Naive thymus-derived CD4-positive, alpha-beta T cell (primary cell): ENCODE measurements around the gene CPXM1. TPM values are rescaled to one million over a fixed set of nuclear protein-coding genes. Genes with fewer than 3 reads are reported as not detected.

ENCODE experiments used
- ATAC-seq: fragments of 150-1000 bp; cut with Tn5 transposase; 2 replicates; pipeline ENCODE4 v1.10.0; 2021; ENCODE audit warnings: mild to moderate bottlenecking, moderate library complexity
- CTCF ChIA-PET: fragments of 350-600 bp; sonication (Branson Sonifier 250); formaldehyde crosslinking; loops from one replicate; lab custom pipeline; 2021; ENCODE audit warnings: antibody characterized with exemption; lab: Charles Lee
- POLR2A ChIA-PET: fragments of 350-600 bp; sonication (Branson Sonifier 250); formaldehyde crosslinking; loops from one replicate; lab custom pipeline; 2021; ENCODE audit warnings: antibody characterized with exemption, inconsistent platforms; lab: Charles Lee
- DNase-seq, 9 donors: peaks; one replicate each; pipeline versions ENCODE4 v3.0.0 to v3.0.0-alpha.2; 2020 to 2022; ENCODE audit warnings: mixed read lengths in 1 of 9
- H3K27ac ChIP-seq: one replicate; pipeline ENCODE4 v1.7.0; 2013; ENCODE audit warnings: mild to moderate bottlenecking, low read depth, low read length, moderate library complexity
- H3K27me3 ChIP-seq, 2 donors: one replicate each; pipeline ENCODE4 v1.7.0; 2013; ENCODE audit warnings: low read length in 2 of 2, mild to moderate bottlenecking in 2 of 2, moderate library complexity in 2 of 2; ENCODE audit not compliant: control insufficient read depth in 2 of 2, insufficient read depth in 2 of 2
- H3K36me3 ChIP-seq, 3 experiments: 1 replicate in 2 of 3; 2 replicates in 1 of 3; pipeline ENCODE4 v1.7.0; 2013; ENCODE audit warnings: low read length in 3 of 3, mild to moderate bottlenecking in 3 of 3, moderate library complexity in 1 of 3; ENCODE audit not compliant: insufficient read depth in 3 of 3, control insufficient read depth in 2 of 3
- H3K4me1 ChIP-seq, 2 donors: one replicate each; pipeline ENCODE4 v1.7.0; 2013; ENCODE audit warnings: low read length in 2 of 2, mild to moderate bottlenecking in 2 of 2, moderate library complexity in 1 of 2; ENCODE audit not compliant: control insufficient read depth in 2 of 2, insufficient read depth in 2 of 2
- H3K4me3 ChIP-seq: 2 replicates; pipeline ENCODE4 v1.7.0; 2013; ENCODE audit warnings: mild to moderate bottlenecking, low read length
- H3K9me3 ChIP-seq, 3 experiments: 1 replicate in 2 of 3; 2 replicates in 1 of 3; pipeline ENCODE4 v1.7.0; 2013; ENCODE audit warnings: low read length in 3 of 3; ENCODE audit not compliant: control insufficient read depth in 2 of 3
- H3K27ac Mint-ChIP-seq, 9 donors: one replicate each; pipeline ENCODE4 v1.8.0; 2020 to 2022; ENCODE audit warnings: mixed read lengths in 9 of 9, mild to moderate bottlenecking in 8 of 9, moderate library complexity in 5 of 9, inconsistent platforms in 2 of 9
- H3K27me3 Mint-ChIP-seq, 5 donors: one replicate each; pipeline ENCODE4 v1.8.0; 2021 to 2022; ENCODE audit warnings: mixed read lengths in 5 of 5, mild to moderate bottlenecking in 1 of 5
- H3K36me3 Mint-ChIP-seq, 5 donors: one replicate each; pipeline ENCODE4 v1.8.0; 2020 to 2022; ENCODE audit warnings: mixed read lengths in 5 of 5, mild to moderate bottlenecking in 3 of 5, inconsistent platforms in 1 of 5
- H3K4me1 Mint-ChIP-seq, 7 donors: one replicate each; pipeline ENCODE4 v1.8.0; 2020 to 2022; ENCODE audit warnings: mixed read lengths in 7 of 7, mild to moderate bottlenecking in 3 of 7, inconsistent platforms in 1 of 7
- H3K4me3 Mint-ChIP-seq, 10 donors: one replicate each; pipeline ENCODE4 v1.8.0; 2020 to 2022; ENCODE audit warnings: mild to moderate bottlenecking in 10 of 10, mixed read lengths in 10 of 10, moderate library complexity in 6 of 10, inconsistent platforms in 2 of 10
- H3K9me3 Mint-ChIP-seq, 11 donors: one replicate each; pipeline ENCODE4 v1.8.0; 2020 to 2022; ENCODE audit warnings: mixed read lengths in 11 of 11, mild to moderate bottlenecking in 4 of 11, inconsistent platforms in 1 of 11, moderate library complexity in 1 of 11
- intact Hi-C, 2 donors: fragments of 100-400 bp; cut with micrococcal nuclease; formaldehyde crosslinking; loops; one replicate each; pipeline ENCODE4 v1.15.1; 2023
- polyA plus RNA-seq, 2 donors: library from polyadenylated mRNA; unstranded; fragments of 300-500 nt; fragmentation: Illumina TruSeq; gene quantifications; one replicate each; pipeline ENCODE4 v1.2.3, GENCODE V29; 2021
- total RNA-seq, 6 experiments: library from RNA in 5 of 6; stranded (reverse) in 5 of 6; gene quantifications; 1 replicate in 5 of 6; 2 replicates in 1 of 6; pipeline ENCODE4 v1.2.3 and lab custom pipeline; 2021 to 2026

The CPXM1 gene
- total and polyA plus RNA-seq, 7 experiments from 2014 or later, result 0.12 to 1.8 (median 0.31) TPM; not detected in 1

DNA sequence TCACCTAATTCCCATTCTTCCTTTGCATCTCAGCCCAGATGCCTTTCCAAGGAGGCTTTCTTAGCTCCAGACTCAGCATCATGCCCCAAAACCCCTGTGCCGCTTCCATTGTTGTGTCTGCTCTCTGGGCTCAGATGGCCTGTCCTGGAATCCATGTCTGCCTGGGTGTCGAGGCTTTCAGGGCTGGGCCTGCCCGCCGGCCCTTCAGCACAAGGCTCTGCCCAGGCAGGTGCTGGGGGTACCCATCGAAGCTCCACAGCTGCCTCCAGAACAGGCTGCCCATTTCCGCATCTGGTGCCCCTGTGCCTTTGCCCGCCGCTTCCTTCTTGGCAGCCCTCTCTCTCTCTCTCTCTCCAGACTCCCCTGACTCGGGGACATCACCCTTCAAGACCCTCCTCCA is 1.2 kb downstream of the CPXM1 start:
- H3K9me3 ChIP-seq, result no peaks in the 10 kb centered on the region
- intact Hi-C loops, result no loop called here
- H3K27ac Mint-ChIP-seq, result peak overlapping the region in 1 of 9 donors; percentile 3
- H3K4me1 ChIP-seq, result peaks cover 0 to 7% of the 10 kb centered on the region in 2 donors
- H3K27ac ChIP-seq, result no peak overlapping the region
- peaks cover 0 to 4% (median 0%) of the 10 kb centered on the region in 11 donors for H3K9me3 Mint-ChIP-seq
- H3K27me3 Mint-ChIP-seq, result peaks cover 52 to 62% (median 57%) of the 10 kb centered on the region in 5 donors
- H3K4me3 ChIP-seq, result no peak overlapping the region
- DNase-seq (no peak), ATAC-seq (no peak)
- peak overlapping the region; percentile 86 to 99 (median 90) for H3K4me3 Mint-ChIP-seq
- peaks cover 0 to 12% of the 10 kb centered on the region in 2 donors for H3K27me3 ChIP-seq
- POLR2A ChIA-PET, result interaction anchor here (0.8 kb wide), 1 partner anchor 42 kb away, joined by 3 read pairs; no protein-coding TSS in a partner anchor
- CTCF ChIA-PET, result interaction anchor here (1.3 kb wide), 1 partner anchor 9 kb away, joined by 3 read pairs; no protein-coding TSS in a partner anchor
- peaks cover 19 to 29% (median 25%) of the 10 kb centered on the region in 7 donors for H3K4me1 Mint-ChIP-seq
- peaks cover 0 to 9% (median 4%) of the 10 kb centered on the region in 5 donors for H3K36me3 Mint-ChIP-seq
- no peaks in the 10 kb centered on the region for H3K36me3 ChIP-seq

- peaks cover 0 to 9% (median 4%) of the 10 kb centered on the region in 5 donors for H3K36me3 Mint-ChIP-seq
- Histone ChIP-seq H3K27me3 (peaks cover 0 to 12% of the 10 kb centered on the region in 2 donors), H3K4me1 (peaks cover 0 to 7% of the 10 kb centered on the region in 2 donors), H3K27ac (no peak overlapping the region), H3K9me3 (no peaks in the 10 kb centered on the region), H3K36me3 (no peaks in the 10 kb centered on the region), H3K4me3 (no peak overlapping the region)
- H3K27ac Mint-ChIP-seq, result peak overlapping the region in 1 of 9 donors; percentile 3
- peak overlapping the region in 9 of 10 donors; percentile 11 to 99 (median 90) for H3K4me3 Mint-ChIP-seq
- CTCF ChIA-PET, result interaction anchor here (1.3 kb wide), 1 partner anchor 8 kb away, joined by 3 read pairs; no protein-coding TSS in a partner anchor
- POLR2A ChIA-PET, result interaction anchor here (0.8 kb wide), 1 partner anchor 42 kb away, joined by 3 read pairs; no protein-coding TSS in a partner anchor
- peaks cover 48 to 57% (median 54%) of the 10 kb centered on the region in 5 donors for H3K27me3 Mint-ChIP-seq
- intact Hi-C loops, result no loop called here
- peaks cover 19 to 29% (median 25%) of the 10 kb centered on the region in 7 donors for H3K4me1 Mint-ChIP-seq
- ATAC-seq (no peak), DNase-seq (no peak)
- peaks cover 0 to 4% (median 0%) of the 10 kb centered on the region in 11 donors for H3K9me3 Mint-ChIP-seq
Measured at GRCh38 chr20:2798814-2799213, 1.6 kb downstream of the CPXM1 start.

DNA sequence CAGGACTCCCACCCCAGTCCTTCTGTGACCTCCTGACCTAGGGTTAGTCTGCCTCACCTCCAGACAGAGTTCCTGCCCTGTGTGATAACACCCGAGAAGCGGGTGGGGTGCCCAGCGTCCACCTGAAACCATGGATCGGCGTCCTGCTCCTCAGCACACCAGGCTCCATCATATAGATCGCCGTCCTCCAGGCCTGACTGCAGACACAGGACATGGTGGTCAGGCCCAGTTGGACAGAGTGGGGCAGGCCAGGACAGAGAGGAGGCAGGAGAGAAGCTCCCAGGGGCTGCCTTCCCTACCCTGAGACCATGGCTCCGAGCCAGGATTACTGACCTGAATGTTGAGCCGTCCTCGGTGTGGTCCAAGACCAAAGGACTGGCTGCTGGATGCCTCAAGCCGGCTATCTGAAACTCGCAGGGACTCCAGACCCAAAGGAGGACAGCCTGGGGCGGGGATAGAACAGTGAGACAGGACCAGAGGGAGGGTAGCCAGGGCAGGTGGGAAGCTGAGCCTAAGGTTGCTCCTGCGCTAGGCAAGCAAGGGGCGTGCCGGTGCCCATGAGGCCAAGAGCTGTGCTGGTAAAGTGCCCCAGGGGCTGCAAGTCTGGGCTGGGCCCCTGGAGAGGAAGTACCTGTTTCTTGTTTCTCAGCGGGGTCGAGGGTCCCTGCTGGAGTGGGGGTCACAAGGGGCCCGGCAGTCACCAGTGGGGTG is 2.2 kb downstream of the CPXM1 start:
- POLR2A ChIA-PET, result no interaction called here
- DNase-seq (no peak), ATAC-seq (no peak)
- Histone ChIP-seq H3K36me3 (no peaks in the 10 kb centered on the region), H3K27me3 (peaks cover 0 to 12% of the 10 kb centered on the region in 2 donors), H3K27ac (no peak overlapping the region), H3K4me3 (no peak overlapping the region), H3K4me1 (peaks cover 0 to 7% of the 10 kb centered on the region in 2 donors), H3K9me3 (no peaks in the 10 kb centered on the region)
- Mint-ChIP-seq H3K4me3 (peak overlapping the region in 5 of 10 donors; percentile 7 to 99 (median 36)), H3K27me3 (peaks cover 50 to 58% (median 55%) of the 10 kb centered on the region in 5 donors), H3K4me1 (peaks cover 19 to 29% (median 25%) of the 10 kb centered on the region in 7 donors), H3K36me3 (peaks cover 0 to 9% (median 4%) of the 10 kb centered on the region in 5 donors), H3K27ac (no peak overlapping the region), H3K9me3 (peaks cover 0 to 4% (median 0%) of the 10 kb centered on the region in 11 donors)
- CTCF ChIA-PET, result no interaction called here
- intact Hi-C loops, result no loop called here

DNA sequence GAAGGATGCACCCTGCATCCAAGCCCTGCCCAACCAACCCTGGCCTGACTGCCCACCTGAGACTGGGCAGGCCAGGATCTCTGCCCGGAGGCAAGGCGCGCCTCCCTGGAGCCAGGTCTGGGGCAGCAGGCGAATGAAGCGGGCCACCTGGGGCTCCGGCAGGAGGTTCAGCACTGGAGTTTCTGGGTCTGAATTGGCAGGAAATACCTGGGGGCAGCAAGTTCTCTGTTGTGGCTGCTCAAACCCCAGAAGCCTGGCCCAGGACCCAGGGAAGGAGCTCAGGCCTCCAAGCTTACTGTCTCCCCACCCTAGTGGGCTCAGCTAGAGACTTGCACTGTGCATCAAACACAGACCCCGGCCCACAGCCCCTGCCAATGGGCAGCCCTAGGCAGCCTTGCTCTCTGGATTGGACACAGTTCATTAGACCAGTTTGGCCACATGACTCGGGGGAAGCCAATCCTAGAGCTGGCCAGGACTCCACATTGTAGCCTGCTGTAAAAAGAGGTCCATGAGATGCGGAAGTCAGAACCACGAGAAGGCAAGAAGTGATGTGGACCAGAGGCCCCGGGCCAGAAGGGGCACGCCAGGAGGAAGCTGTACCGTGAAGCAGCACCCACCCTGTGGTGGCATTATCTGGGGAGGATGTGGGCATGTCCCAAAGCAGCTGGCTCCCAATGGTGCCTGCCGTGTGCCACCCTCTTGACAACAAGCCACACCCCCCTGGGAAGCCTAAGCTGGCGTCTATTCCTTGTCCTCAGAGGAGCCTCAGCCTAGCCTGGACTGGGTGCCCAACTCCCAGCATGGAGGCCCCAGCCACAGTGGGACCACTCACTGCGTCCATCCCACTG is 3.1 kb downstream of the CPXM1 start:
- Mint-ChIP-seq H3K27me3 (peaks cover 47 to 57% (median 54%) of the 10 kb centered on the region in 5 donors), H3K4me3 (peak overlapping the region in 2 of 10 donors; percentile 21 to 49), H3K9me3 (peaks cover 0 to 4% (median 0%) of the 10 kb centered on the region in 11 donors), H3K36me3 (peaks cover 0 to 9% (median 4%) of the 10 kb centered on the region in 5 donors), H3K27ac (no peak overlapping the region), H3K4me1 (peaks cover 19 to 29% (median 25%) of the 10 kb centered on the region in 7 donors)
- H3K27me3 ChIP-seq, result peaks cover 0 to 6% of the 10 kb centered on the region in 2 donors
- peaks cover 0 to 7% of the 10 kb centered on the region in 2 donors for H3K4me1 ChIP-seq
- H3K4me3 ChIP-seq, result no peak overlapping the region
- ATAC-seq (no peak), DNase-seq (no peak)
- CTCF ChIA-PET, result no interaction called here
- H3K9me3 ChIP-seq, result no peaks in the 10 kb centered on the region
- intact Hi-C loops, result no loop called here
- H3K27ac ChIP-seq, result no peak overlapping the region
- no peaks in the 10 kb centered on the region for H3K36me3 ChIP-seq
- POLR2A ChIA-PET, result interaction anchor here (0.7 kb wide), 1 partner anchor 38 kb away, joined by 3 read pairs; no protein-coding TSS in a partner anchor

GRCh38 chr20:2796011-2796660 is 4.3 kb downstream of the CPXM1 start:
- CTCF ChIA-PET, result no interaction called here
- intact Hi-C loops, result no loop called here

DNA sequence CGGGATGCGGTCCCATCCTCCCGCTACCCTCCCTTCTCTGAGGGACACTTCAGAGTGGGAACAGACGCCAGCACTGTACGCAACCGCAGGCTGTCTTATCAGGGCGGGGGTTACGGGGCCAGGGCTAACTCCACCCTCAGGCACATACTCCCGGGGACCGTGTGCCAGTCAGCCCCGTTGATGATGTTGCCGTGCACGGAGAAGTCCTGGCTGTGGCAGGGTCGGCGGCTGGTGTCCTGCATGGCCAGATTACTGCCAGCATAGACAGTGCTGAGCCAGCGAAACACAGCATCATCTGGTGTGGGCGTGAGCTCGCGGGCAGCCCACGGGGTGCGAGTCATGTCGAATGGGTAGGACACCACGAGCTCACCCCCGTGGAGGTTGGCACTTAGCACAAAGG is 5.0 kb downstream of the CPXM1 start:
- H3K9me3 ChIP-seq, result no peaks in the 10 kb centered on the region
- no peaks in the 10 kb centered on the region for H3K9me3 Mint-ChIP-seq
- peaks cover 0 to 5% of the 10 kb centered on the region in 2 donors for H3K27me3 ChIP-seq
- POLR2A ChIA-PET, result no interaction called here
- intact Hi-C loops, result no loop called here
- ATAC-seq (no peak), DNase-seq (no peak)
- H3K36me3 Mint-ChIP-seq, result peaks cover 0 to 6% (median 4%) of the 10 kb centered on the region in 5 donors
- no peak overlapping the region for H3K27ac Mint-ChIP-seq
- peaks cover 45 to 48% (median 48%) of the 10 kb centered on the region in 5 donors for H3K27me3 Mint-ChIP-seq
- no peak overlapping the region for H3K4me3 Mint-ChIP-seq
- peaks cover 11 to 16% (median 15%) of the 10 kb centered on the region in 7 donors for H3K4me1 Mint-ChIP-seq
- H3K36me3 ChIP-seq, result no peaks in the 10 kb centered on the region
- no peaks in the 10 kb centered on the region for H3K4me1 ChIP-seq
- H3K27ac ChIP-seq, result no peak overlapping the region
- CTCF ChIA-PET, result no interaction called here
- H3K4me3 ChIP-seq, result no peak overlapping the region

More at GRCh38 chr20:2796011-2796660, 4.3 kb downstream of the CPXM1 start:
- peaks cover 49 to 54% (median 49%) of the 10 kb centered on the region in 5 donors for H3K27me3 Mint-ChIP-seq
- H3K36me3 Mint-ChIP-seq, result peaks cover 0 to 6% (median 4%) of the 10 kb centered on the region in 5 donors
- H3K4me1 ChIP-seq, result peaks cover 0 to 5% of the 10 kb centered on the region in 2 donors
- no peak overlapping the region for H3K4me3 Mint-ChIP-seq
- peaks cover 0 to 5% of the 10 kb centered on the region in 2 donors for H3K27me3 ChIP-seq
- no peak overlapping the region for H3K4me3 ChIP-seq
- no peaks in the 10 kb centered on the region for H3K36me3 ChIP-seq
- no peak overlapping the region for H3K27ac Mint-ChIP-seq
- H3K9me3 Mint-ChIP-seq, result peaks cover 0 to 4% (median 0%) of the 10 kb centered on the region in 11 donors
- DNase-seq (no peak), ATAC-seq (no peak)
- peaks cover 17 to 22% (median 21%) of the 10 kb centered on the region in 7 donors for H3K4me1 Mint-ChIP-seq
- H3K27ac ChIP-seq, result no peak overlapping the region
- H3K9me3 ChIP-seq, result no peaks in the 10 kb centered on the region
- POLR2A ChIA-PET, result no interaction called here
